Breast epithelium (tissue), 3 donors: ENCODE data around the gene SSH2.

Source experiments
- POLR2A ChIP-seq: fragments of 450-650 bp; IDR thresholded peaks from one replicate; pipeline ENCODE4 v1.6.1; 2016; ENCODE audit warnings: antibody characterized with exemption, mild to moderate bottlenecking, moderate library complexity
- POLR2AphosphoS5 ChIP-seq, 3 donors: sonication (generic); formaldehyde crosslinking; IDR thresholded peaks; one replicate each; pipeline ENCODE4 v1.6.1; 2017; ENCODE audit warnings: antibody characterized with exemption in 3 of 3
- TF ChIP-seq, protein P1 (sequence below), 3 donors: fragments of 450-650 bp; IDR thresholded peaks; one replicate each; pipeline ENCODE4 v1.5.1; 2016 to 2017; ENCODE audit warnings: antibody characterized with exemption in 3 of 3, mild to moderate bottlenecking in 3 of 3, moderate library complexity in 3 of 3

DNA sequence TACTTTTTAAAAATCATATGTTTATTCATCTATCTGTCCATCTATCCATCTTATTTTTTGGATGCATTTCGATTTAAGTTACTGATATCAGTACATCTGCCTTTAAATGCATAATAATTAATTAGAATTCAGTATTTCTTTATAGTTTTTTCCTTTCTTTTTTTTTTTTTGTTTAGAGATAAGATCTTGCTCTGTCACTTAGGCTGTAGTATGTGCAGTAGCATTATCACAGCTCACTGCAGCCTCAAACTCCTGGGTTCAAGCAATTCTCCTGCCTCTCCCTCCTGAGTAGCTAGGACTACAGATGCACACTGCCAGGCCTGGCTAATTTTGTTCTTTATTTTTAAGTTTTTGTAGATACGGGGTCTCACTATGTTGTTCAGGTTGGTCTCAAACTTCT lies 133.4 kb downstream of the SSH2 start:
- TF ChIP-seq, protein P1, sequence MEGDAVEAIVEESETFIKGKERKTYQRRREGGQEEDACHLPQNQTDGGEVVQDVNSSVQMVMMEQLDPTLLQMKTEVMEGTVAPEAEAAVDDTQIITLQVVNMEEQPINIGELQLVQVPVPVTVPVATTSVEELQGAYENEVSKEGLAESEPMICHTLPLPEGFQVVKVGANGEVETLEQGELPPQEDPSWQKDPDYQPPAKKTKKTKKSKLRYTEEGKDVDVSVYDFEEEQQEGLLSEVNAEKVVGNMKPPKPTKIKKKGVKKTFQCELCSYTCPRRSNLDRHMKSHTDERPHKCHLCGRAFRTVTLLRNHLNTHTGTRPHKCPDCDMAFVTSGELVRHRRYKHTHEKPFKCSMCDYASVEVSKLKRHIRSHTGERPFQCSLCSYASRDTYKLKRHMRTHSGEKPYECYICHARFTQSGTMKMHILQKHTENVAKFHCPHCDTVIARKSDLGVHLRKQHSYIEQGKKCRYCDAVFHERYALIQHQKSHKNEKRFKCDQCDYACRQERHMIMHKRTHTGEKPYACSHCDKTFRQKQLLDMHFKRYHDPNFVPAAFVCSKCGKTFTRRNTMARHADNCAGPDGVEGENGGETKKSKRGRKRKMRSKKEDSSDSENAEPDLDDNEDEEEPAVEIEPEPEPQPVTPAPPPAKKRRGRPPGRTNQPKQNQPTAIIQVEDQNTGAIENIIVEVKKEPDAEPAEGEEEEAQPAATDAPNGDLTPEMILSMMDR (IDR thresholded peaks at IDR 0.05): no peak
- TF ChIP-seq POLR2A (no peak), POLR2AphosphoS5 (IDR thresholded peaks at IDR 0.05) (no peak)
